ENCODE measurements around the gene ZSWIM1.

ZSWIM1 gene

DNA sequence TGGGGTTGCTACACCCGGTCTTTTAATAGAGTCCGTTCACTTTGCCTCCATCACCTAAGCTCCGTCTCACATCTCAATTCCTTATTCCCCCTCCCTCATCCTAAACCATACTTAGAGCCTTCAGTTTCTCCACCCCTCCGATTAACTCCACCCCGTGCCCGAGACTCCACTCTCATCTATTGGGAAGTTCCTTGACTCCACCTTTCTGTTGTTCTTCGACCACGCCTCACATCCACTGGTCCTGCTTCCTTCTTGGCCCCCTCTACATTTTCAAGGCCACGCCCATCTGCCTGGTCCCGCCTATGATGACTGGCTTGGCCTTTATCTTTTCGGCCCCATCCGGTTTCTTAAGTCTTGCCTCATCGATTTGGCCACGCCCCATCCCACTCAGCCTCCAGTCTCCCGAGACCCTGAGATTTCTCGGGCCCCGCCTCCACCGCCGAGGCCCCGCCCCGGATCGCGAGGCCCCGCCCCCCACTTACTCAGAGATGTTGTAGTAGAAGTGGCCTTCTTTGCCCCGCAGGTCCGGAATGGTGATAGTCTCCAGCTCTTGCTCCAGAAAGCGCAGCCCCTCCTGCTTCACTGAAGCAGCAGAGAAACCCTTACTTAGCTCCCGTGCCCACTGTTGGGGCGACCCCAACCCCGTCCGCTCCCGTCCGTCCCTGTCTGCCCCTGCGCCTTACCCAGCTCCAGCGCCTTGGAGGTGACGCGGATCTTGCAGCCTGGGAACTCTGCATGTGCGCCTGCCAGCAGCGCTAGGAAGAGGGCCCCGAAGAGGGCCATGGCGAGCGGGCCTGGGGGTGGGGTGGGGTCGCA is 29.9 kb downstream of the ZSWIM1 start:
- peak; percentile 65 for TF ChIP-seq TAF1 (IDR thresholded peaks at IDR 0.05; ENCODE audit: low read depth)
- no peak for TF ChIP-seq CREB1 (IDR thresholded peaks at IDR 0.05; ENCODE audit: low read depth)
- TF ChIP-seq, protein P1, sequence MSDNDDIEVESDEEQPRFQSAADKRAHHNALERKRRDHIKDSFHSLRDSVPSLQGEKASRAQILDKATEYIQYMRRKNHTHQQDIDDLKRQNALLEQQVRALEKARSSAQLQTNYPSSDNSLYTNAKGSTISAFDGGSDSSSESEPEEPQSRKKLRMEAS (IDR thresholded peaks at IDR 0.05): 0 out of 2 replicates have a peak, but pooled peaks have one; percentile 21
- peak; percentile 81 for TF ChIP-seq CEBPB (IDR thresholded peaks at IDR 0.05)

DNA sequence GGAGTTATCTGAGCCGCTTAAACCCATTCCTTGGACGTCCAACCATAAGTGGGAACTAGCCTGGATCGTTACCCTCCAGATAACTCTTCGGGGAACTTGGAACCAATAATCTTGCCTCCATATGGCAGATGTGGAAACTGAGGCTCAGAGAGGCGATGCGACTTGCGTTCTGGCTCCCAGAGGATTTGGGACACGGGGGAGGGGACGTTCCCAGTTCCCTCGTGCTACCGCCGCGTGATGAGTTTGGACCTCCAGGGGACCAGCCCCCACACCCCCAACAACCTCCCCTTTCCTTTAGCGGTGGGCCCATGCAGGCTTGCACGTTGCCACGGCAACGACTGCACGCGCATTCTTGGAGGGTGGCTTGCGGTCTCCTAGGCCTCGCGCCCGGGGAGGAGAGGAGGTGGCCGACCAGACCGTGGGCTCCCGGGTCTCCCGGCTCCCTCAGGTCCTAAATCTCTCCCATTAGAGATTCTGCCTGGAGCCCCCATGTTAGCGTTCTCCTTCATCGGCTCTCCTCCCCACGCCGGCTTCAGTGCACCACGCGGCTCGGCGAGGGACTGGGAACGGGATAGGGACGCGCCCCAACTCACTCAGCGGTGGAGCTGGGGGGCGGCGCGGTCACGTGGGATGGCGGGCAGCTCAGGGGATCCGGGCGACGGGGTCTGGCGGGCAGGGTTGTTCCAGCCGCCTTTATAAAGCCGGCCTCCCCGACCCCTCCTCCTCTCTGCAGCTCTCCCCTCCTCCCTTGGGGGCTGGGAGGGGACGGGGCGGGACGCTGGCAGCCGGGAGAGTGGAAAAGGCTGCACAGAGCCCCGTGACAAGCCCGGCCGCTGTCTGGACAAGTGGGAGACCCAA is 30.7 kb downstream of the ZSWIM1 start, which contains the start of gene PLTP:
Gene PLTP (minus strand): TSS at position 670 of the 858 bp plus-strand sequence. CDS start 703 bp downstream, outside the sequence.
- no peak for TF ChIP-seq YY1 (IDR thresholded peaks at IDR 0.05; ENCODE audit: low read depth)
- no peak for TF ChIP-seq RAD21 (IDR thresholded peaks at IDR 0.05; ENCODE audit: low read depth)
- TF ChIP-seq TEAD4 (IDR thresholded peaks at IDR 0.05): no peak
- TF ChIP-seq TCF12 (IDR thresholded peaks at IDR 0.05; ENCODE audit: low read depth): no peak
- TF ChIP-seq CREB1 (IDR thresholded peaks at IDR 0.05; ENCODE audit: low read depth): no peak
- TF ChIP-seq, protein P2, sequence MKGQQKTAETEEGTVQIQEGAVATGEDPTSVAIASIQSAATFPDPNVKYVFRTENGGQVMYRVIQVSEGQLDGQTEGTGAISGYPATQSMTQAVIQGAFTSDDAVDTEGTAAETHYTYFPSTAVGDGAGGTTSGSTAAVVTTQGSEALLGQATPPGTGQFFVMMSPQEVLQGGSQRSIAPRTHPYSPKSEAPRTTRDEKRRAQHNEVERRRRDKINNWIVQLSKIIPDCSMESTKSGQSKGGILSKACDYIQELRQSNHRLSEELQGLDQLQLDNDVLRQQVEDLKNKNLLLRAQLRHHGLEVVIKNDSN (IDR thresholded peaks at IDR 0.05): peak; percentile 83
- no peak for TF ChIP-seq TAF1 (IDR thresholded peaks at IDR 0.05; ENCODE audit: low read depth)
- no peak for TF ChIP-seq FOXM1 (IDR thresholded peaks at IDR 0.05; ENCODE audit: borderline replicate concordance, low read depth)
- TF ChIP-seq, protein P1 (IDR thresholded peaks at IDR 0.05): 0 out of 2 replicates have a peak, but pooled peaks have one; percentile 59
- no peak for TF ChIP-seq EP300 (IDR thresholded peaks at IDR 0.05; ENCODE audit: borderline replicate concordance)
- no peak for TF ChIP-seq NFIC (IDR thresholded peaks at IDR 0.05)
- TF ChIP-seq ZBTB7A (IDR thresholded peaks at IDR 0.05; ENCODE audit: low read depth): peak; percentile 71
- TF ChIP-seq, protein P3, sequence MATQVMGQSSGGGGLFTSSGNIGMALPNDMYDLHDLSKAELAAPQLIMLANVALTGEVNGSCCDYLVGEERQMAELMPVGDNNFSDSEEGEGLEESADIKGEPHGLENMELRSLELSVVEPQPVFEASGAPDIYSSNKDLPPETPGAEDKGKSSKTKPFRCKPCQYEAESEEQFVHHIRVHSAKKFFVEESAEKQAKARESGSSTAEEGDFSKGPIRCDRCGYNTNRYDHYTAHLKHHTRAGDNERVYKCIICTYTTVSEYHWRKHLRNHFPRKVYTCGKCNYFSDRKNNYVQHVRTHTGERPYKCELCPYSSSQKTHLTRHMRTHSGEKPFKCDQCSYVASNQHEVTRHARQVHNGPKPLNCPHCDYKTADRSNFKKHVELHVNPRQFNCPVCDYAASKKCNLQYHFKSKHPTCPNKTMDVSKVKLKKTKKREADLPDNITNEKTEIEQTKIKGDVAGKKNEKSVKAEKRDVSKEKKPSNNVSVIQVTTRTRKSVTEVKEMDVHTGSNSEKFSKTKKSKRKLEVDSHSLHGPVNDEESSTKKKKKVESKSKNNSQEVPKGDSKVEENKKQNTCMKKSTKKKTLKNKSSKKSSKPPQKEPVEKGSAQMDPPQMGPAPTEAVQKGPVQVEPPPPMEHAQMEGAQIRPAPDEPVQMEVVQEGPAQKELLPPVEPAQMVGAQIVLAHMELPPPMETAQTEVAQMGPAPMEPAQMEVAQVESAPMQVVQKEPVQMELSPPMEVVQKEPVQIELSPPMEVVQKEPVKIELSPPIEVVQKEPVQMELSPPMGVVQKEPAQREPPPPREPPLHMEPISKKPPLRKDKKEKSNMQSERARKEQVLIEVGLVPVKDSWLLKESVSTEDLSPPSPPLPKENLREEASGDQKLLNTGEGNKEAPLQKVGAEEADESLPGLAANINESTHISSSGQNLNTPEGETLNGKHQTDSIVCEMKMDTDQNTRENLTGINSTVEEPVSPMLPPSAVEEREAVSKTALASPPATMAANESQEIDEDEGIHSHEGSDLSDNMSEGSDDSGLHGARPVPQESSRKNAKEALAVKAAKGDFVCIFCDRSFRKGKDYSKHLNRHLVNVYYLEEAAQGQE (IDR thresholded peaks at IDR 0.05; ENCODE audit: low read depth): no peak
- no peak for TF ChIP-seq CEBPB (IDR thresholded peaks at IDR 0.05)
- no peak for TF ChIP-seq EGR1 (IDR thresholded peaks at IDR 0.05)

DNA sequence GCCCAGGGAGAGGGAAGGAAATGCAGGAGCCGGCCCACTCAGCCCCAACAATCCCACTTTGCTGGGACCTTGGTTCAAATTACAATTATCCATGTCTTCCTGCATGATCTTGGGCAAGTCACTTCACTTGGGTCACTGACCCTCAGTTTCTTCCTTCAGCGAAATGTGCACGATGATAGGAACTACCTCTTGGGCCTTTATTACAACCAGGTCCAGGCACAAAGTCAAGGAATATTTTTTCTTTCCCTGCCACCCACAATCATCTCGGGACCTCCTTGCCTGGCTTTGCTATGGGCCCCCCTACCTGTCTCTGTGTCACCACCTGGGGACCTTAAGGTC is 31.3 kb downstream of the ZSWIM1 start:
- TF ChIP-seq ZBTB7A (IDR thresholded peaks at IDR 0.05; ENCODE audit: low read depth) (no peak), YY1 (IDR thresholded peaks at IDR 0.05; ENCODE audit: low read depth) (no peak), TCF12 (IDR thresholded peaks at IDR 0.05; ENCODE audit: low read depth) (no peak), CEBPB (IDR thresholded peaks at IDR 0.05) (no peak), CREB1 (IDR thresholded peaks at IDR 0.05; ENCODE audit: low read depth) (no peak), TEAD4 (IDR thresholded peaks at IDR 0.05) (no peak), EGR1 (IDR thresholded peaks at IDR 0.05) (no peak), NFIC (IDR thresholded peaks at IDR 0.05) (no peak), TAF1 (IDR thresholded peaks at IDR 0.05; ENCODE audit: low read depth) (no peak), RAD21 (IDR thresholded peaks at IDR 0.05; ENCODE audit: low read depth) (no peak), FOXM1 (IDR thresholded peaks at IDR 0.05; ENCODE audit: borderline replicate concordance, low read depth) (no peak), EP300 (IDR thresholded peaks at IDR 0.05; ENCODE audit: borderline replicate concordance) (no peak)
- TF ChIP-seq, protein P1 (IDR thresholded peaks at IDR 0.05): no peak
- TF ChIP-seq, protein P3 (IDR thresholded peaks at IDR 0.05; ENCODE audit: low read depth): no peak
- TF ChIP-seq, protein P2 (IDR thresholded peaks at IDR 0.05): no peak

DNA sequence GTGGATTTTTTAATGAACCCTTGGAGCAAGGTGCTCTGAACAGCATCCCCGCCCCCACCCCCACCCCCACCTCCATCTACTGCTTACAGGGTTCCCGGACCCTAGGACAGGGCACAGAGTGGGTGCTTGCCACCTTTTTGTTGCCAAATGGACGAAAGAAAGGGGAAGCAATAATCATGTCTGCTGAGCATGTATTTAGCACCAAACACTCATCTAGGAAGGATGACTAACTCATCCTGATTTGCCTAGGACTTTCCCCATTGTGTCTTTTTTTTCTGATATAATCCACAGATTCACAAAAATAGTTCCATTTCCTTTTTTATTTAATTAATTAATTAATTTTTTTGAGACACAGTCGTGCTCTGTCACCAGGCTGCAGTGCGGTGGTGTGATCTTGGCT is 32.1 kb downstream of the ZSWIM1 start:
- TF ChIP-seq TAF1 (IDR thresholded peaks at IDR 0.05; ENCODE audit: low read depth): no peak
- TF ChIP-seq NFIC (IDR thresholded peaks at IDR 0.05): no peak
- TF ChIP-seq, protein P1 (IDR thresholded peaks at IDR 0.05): no peak
- TF ChIP-seq CREB1 (IDR thresholded peaks at IDR 0.05; ENCODE audit: low read depth): no peak
- TF ChIP-seq, protein P2 (IDR thresholded peaks at IDR 0.05): no peak
- TF ChIP-seq FOXM1 (IDR thresholded peaks at IDR 0.05; ENCODE audit: borderline replicate concordance, low read depth): no peak
- TF ChIP-seq ZBTB7A (IDR thresholded peaks at IDR 0.05; ENCODE audit: low read depth): no peak
- no peak for TF ChIP-seq TEAD4 (IDR thresholded peaks at IDR 0.05)
- no peak for TF ChIP-seq EGR1 (IDR thresholded peaks at IDR 0.05)
- TF ChIP-seq, protein P3 (IDR thresholded peaks at IDR 0.05; ENCODE audit: low read depth): no peak
